Neural cell (in vitro differentiated cells): Measurements from ENCODE around the gene ACP4.

ENCODE experiments used
- CTCF ChIP-seq: fragments of 450-650 bp; IDR thresholded peaks from 2 replicates; pipeline ENCODE4 v1.5.1; 2014; ENCODE audit warnings: antibody characterized with exemption, mild to moderate bottlenecking, moderate library complexity; ENCODE audit not compliant: poor library complexity, severe bottlenecking
- EP300 ChIP-seq: fragments of 450-650 bp; conservative IDR thresholded peaks from 2 replicates; pipeline ENCODE4 v1.6.1; 2014; ENCODE audit warnings: antibody characterized with exemption, mild to moderate bottlenecking, moderate library complexity; ENCODE audit not compliant: poor library complexity, severe bottlenecking
- EZH2 ChIP-seq: fragments of 200-600, 300-800 bp; shearing (Covaris generic), sonication (generic); IDR thresholded peaks from 2 replicates; pipeline ENCODE4 v1.6.1; 2014; ENCODE audit warnings: antibody characterized with exemption, low read length, borderline replicate concordance, mild to moderate bottlenecking; ENCODE audit not compliant: insufficient read depth, poor library complexity, severe bottlenecking
- MXI1 ChIP-seq: fragments of 450-650 bp; conservative IDR thresholded peaks from 2 replicates; pipeline ENCODE4 v1.6.1; 2014; ENCODE audit warnings: antibody characterized with exemption, mild to moderate bottlenecking; ENCODE audit not compliant: poor library complexity, severe bottlenecking
- POLR2AphosphoS5 ChIP-seq: IDR thresholded peaks from 2 replicates; pipeline ENCODE4 v1.6.1; 2012

DNA sequence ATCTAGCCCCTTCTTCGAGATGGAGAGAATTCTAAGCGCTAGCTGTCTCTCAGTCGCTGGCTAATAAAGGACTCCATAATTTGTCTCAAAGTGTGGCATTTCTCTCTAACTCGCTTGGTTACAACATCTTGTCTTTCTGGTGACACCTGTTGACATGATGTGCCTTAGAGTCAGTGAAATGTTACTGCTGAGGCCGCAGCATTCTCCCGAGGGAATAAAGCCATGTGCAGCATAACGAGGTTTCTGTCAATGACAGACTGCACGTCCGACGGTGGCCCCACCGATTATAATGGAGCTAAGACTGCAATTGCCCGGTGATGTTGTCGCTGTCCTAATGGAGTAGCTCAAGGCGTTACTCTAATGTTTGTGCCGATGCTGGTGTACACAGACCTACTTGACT, 40.2 kb upstream of the ACP4 start:
- TF ChIP-seq EZH2 (no peak), CTCF (no peak), MXI1 (no peak), EP300 (no peak), POLR2AphosphoS5 (no peak)
